ENCODE results near the gene CD320.
"Not testable (repeated sequence)": the region's sequence is repeated elsewhere in the genome, so short reads cannot be mapped to it uniquely, and the experiment has no call there.

CD320 gene

GRCh38 chr19:8310342-8311055 is 2.3 kb upstream of the CD320 start:
- in situ Hi-C loops (cut with MboI; ENCODE audit: low sequenced_read_pairs): no loop called here

GRCh38 chr19:8308891-8309291 is 733 bp upstream of the CD320 start:
- in situ Hi-C loops (cut with MboI; ENCODE audit: low sequenced_read_pairs): no loop called here

- in situ Hi-C loops (cut with MboI; ENCODE audit: low sequenced_read_pairs): no loop called here
Observed at GRCh38 chr19:8307400-8307964, 676 bp downstream of the CD320 start.

DNA sequence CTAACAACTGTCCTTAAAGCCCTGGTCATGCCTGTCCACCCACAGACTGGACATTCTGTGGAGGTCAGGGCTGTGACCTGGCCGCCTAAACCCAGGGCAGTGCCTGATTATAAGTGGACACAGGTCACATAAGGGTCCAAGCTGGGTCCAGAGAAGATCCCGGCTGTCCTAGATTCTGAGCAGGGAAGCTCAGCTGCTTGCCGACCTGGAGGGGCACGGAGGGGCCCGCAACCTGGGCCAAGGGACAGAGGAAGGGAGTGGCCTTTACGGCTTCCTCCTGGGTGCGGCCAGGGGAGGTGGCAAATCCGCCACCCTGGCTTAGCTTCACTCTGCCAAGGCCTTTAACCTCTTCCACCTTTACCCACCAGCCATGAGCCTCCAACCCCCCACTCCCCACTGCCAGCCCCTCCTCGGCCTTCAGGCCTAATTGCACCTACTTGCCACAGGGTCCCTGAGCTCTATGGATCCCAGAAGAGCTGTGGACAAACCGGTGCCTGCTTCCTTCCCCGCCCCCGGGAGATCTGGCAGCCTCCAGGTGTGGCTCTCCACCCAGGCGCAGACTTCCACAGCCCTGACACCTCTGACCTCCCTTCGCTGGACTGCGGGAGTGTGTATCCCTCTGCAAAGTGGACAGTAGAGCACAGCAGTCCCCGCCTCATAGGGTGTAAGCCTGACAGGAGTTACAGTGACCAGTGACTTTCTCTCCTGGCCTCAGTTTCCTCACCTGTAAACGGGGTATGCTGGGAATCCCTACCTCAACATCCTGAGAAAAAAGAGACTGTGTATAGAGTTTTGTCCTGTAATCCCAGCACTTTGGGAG is 1.7 kb downstream of the CD320 start:
- in situ Hi-C loops (cut with MboI; ENCODE audit: low sequenced_read_pairs): no loop called here

GRCh38 chr19:8305798-8306197 is 2.4 kb downstream of the CD320 start:
- in situ Hi-C loops (cut with MboI; ENCODE audit: low sequenced_read_pairs): no loop called here

GRCh38 chr19:8304841-8305621 is 3.1 kb downstream of the CD320 start:
- in situ Hi-C loops (cut with MboI; ENCODE audit: low sequenced_read_pairs): no loop called here

GRCh38 chr19:8302734-8303133 is 5.4 kb downstream of the CD320 start:
- in situ Hi-C loops (cut with MboI; ENCODE audit: low sequenced_read_pairs): no loop called here

- in situ Hi-C loops (cut with MboI; ENCODE audit: low sequenced_read_pairs): no loop called here
Observed at GRCh38 chr19:8302357-8302691, 5.8 kb downstream of the CD320 start.

DNA sequence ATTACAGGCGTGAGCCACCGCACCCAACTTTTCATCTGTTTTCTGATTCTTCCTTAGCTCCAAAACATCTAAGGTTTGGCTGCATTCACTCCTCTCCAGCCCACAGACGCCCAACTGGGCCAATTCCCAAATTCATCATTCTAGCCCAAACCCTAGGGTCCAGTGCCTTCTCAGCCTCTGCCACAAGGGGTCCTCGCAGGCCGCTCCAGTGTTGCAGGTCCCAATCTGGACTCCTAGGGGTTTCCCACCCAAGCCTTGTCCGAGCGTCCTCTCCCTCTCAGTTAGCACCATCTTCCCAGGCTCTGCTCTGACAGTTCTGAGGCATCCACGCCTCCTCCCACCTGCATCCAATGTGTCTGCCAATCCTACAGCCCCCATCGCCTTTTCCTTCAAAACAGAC is 16.8 kb downstream of the CD320 start:
- in situ Hi-C loops (cut with MboI; ENCODE audit: low sequenced_read_pairs): not testable (repeated sequence)

DNA sequence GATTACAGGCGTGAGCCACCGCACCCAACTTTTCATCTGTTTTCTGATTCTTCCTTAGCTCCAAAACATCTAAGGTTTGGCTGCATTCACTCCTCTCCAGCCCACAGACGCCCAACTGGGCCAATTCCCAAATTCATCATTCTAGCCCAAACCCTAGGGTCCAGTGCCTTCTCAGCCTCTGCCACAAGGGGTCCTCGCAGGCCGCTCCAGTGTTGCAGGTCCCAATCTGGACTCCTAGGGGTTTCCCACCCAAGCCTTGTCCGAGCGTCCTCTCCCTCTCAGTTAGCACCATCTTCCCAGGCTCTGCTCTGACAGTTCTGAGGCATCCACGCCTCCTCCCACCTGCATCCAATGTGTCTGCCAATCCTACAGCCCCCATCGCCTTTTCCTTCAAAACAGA is 31.6 kb downstream of the CD320 start:
- in situ Hi-C loops (cut with MboI; ENCODE audit: low sequenced_read_pairs): not testable (repeated sequence)

GRCh38 chr19:8269724-8270123 is 38.4 kb downstream of the CD320 start:
- in situ Hi-C loops (cut with MboI; ENCODE audit: low sequenced_read_pairs): no loop called here

GRCh38 chr19:8265872-8266271 is 42.3 kb downstream of the CD320 start:
- in situ Hi-C loops (cut with MboI; ENCODE audit: low sequenced_read_pairs): no loop called here

DNA sequence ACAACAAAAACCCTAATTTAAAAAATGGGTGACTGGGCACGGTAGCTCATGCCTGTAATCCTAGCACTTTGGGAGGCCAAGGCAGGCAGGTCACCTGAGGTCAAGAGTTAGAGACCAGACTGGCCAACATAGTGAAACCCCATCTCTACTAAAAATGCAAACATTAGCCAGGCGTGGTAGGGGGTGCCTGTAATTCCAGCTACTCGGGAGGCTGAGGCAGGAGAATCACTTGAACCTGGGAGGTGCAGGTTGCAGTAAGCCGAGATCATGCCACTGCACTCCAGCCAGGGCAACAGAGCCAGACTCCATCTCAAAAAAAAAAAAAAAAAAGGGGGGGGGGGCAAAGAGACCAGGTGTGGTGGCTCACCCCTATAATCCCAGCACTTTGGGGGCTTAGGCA is 43.9 kb downstream of the CD320 start:
- in situ Hi-C loops (cut with MboI; ENCODE audit: low sequenced_read_pairs): not testable (repeated sequence)

- in situ Hi-C loops (cut with MboI; ENCODE audit: low sequenced_read_pairs): no loop called here
Observed at GRCh38 chr19:8262431-8262830, 45.7 kb downstream of the CD320 start.

DNA sequence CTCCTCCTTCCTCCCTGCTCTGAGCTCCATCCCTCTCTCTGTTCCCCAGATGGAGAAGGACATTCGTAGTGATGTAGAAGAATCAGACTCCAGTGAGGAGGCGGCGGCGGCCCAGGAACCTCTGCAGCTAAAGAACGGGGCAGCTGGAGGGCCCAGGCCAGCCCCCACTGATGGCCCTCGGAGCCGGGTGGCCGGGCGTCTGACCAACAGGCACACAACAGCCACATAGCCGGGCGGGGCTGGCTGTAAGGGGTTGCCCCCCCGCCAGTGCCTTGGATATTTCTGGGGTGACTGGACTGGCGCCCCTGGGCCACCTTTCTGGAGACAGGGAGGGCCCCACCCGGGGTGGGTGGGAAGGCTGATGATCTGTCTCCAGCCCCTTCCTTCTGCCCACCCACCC is 46.3 kb downstream of the CD320 start:
- in situ Hi-C loops (cut with MboI; ENCODE audit: low sequenced_read_pairs): no loop called here

- in situ Hi-C loops (cut with MboI; ENCODE audit: low sequenced_read_pairs): no loop called here
Observed at GRCh38 chr19:8261347-8261746, 46.8 kb downstream of the CD320 start.

DNA sequence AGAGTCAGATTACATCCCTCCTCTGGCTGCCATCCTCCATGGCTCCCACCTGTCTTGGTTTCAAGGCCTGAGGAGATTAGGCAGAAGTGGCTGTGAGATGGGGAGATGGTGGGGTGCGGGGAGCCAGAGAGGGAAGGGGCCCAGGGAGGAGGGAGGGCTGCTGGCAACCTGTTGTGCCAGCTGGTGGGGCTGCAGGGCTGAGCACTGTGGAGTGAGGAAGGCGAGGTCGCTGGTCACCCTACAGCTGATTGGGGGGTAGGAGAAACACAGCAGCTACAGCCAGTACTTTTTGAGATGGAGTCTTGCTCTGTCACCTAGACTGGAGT is 48.3 kb downstream of the CD320 start:
- in situ Hi-C loops (cut with MboI; ENCODE audit: low sequenced_read_pairs): no loop called here

DNA sequence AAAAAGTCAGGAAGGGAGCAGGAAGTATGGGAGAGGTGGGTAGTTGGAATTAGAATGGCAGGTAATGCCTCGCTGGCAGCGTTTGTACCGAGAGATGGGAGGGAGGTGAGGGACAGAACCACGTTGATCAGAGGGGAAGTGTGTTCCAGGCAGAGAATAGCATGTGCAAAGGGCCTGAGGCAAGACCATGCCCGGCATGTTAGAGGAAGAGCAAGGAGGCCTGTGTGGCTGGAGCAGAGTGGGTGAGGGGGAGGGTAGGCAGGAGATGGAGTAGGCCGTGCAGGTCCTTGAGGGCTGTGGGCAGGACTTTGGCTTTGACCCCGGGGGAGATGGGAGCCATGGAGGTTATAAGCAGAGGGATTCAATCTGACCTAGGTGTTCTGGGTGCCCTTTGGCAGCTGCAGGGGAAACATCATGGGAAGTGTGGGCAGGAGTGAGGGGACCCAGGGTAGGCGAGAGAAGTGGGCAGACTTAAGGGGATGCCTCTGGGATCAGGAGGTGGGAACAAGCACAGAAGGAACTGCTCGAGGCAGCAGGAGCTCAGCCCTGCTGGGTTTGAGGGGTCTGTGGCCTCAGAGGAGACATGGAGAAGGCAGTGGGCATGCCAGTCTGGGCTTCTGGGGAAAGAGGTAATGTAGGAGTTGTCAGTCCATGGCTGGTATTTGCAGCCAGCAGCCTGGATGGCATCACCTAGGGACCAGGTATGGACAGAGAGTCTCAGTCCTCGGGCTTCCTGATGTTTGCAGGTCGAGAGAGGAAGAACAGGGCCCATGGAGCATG is 48.8 kb downstream of the CD320 start:
- in situ Hi-C loops (cut with MboI; ENCODE audit: low sequenced_read_pairs): no loop called here

GRCh38 chr19:8257052-8257443 is 51.1 kb downstream of the CD320 start:
- in situ Hi-C loops (cut with MboI; ENCODE audit: low sequenced_read_pairs): no loop called here

GRCh38 chr19:8256276-8257051 is 51.7 kb downstream of the CD320 start:
- in situ Hi-C loops (cut with MboI; ENCODE audit: low sequenced_read_pairs): no loop called here

All from HL-60/S4 treated with retinoic acid at 250 ng/mL for 4 days and 3 days (cell line).